Panc1 (cell line): Measurements from ENCODE around the gene CRB2. TPM values are rescaled to one million over a fixed set of nuclear protein-coding genes. Genes with fewer than 3 reads are reported as not detected.

Experiments
- ATAC-seq: fragments of 200-7000 bp; cut with Tn5 transposase; 2 replicates; pipeline ENCODE4 v1.9.1; 2020; ENCODE audit warnings: mild to moderate bottlenecking, moderate library complexity
- BruUV-seq: library from RNA; stranded (reverse); fragments of 400-500 nt; replicated peaks from 2 replicates; lab custom pipeline; 2021; lab: Mats Ljungman, UMichigan
- CTCF ChIA-PET: fragments of 300-600 bp; sonication (Branson Sonifier 250); formaldehyde crosslinking; loops from one replicate; lab custom pipeline; 2022; ENCODE audit warnings: antibody characterized with exemption; lab: Charles Lee
- POLR2A ChIA-PET: fragments of 300-600 bp; sonication (Branson Sonifier 250); formaldehyde crosslinking; loops from one replicate; lab custom pipeline; 2022; ENCODE audit warnings: antibody characterized with exemption; lab: Charles Lee
- DNase-seq: peaks from one replicate; pipeline ENCODE4 v3.0.0-alpha.2; 2010; ENCODE audit warnings: low read depth, low spot score
- H3K27ac ChIP-seq: 2 replicates; pipeline ENCODE4 v1.5.1; 2011; ENCODE audit warnings: mild to moderate bottlenecking, low read length, inconsistent platforms
- H3K27me3 ChIP-seq: fragments of 200-500 bp; sonication (Bioruptor generic); 2 replicates; pipeline ENCODE4 v1.6.0; 2014; ENCODE audit warnings: low read length, inconsistent platforms; ENCODE audit not compliant: control insufficient read depth, insufficient read depth
- H3K36me3 ChIP-seq: fragments of 200-500 bp; sonication (Bioruptor generic); 2 replicates; pipeline ENCODE4 v1.5.1; 2014; ENCODE audit warnings: inconsistent platforms, mild to moderate bottlenecking, low read length, moderate library complexity; ENCODE audit not compliant: control insufficient read depth, insufficient read depth
- H3K4me1 ChIP-seq: 2 replicates; pipeline ENCODE4 v1.5.1; 2011; ENCODE audit warnings: inconsistent platforms, mild to moderate bottlenecking, low read length, moderate library complexity; ENCODE audit not compliant: control insufficient read depth, insufficient read depth
- H3K4me3 ChIP-seq, 2 experiments: 2 replicates each; pipeline ENCODE4 v1.5.1; 2011 to 2012; ENCODE audit warnings: low read depth in 2 of 2, low read length in 2 of 2, mild to moderate bottlenecking in 2 of 2, inconsistent platforms in 1 of 2, moderate library complexity in 1 of 2
- H3K9me3 ChIP-seq: fragments of 200-500 bp; sonication (Bioruptor generic); 2 replicates; pipeline ENCODE4 v1.5.1; 2014; ENCODE audit warnings: low read depth, mild to moderate bottlenecking, inconsistent platforms, low read length, moderate library complexity; ENCODE audit not compliant: control insufficient read depth, insufficient read depth
- CTCF ChIP-seq: fragments of 450-650 bp; IDR thresholded peaks from 2 replicates; pipeline ENCODE4 v1.5.1; 2017; ENCODE audit warnings: mild to moderate bottlenecking
- POLR2AphosphoS5 ChIP-seq: IDR thresholded peaks from 2 replicates; pipeline ENCODE4 v1.6.1; 2012; ENCODE audit warnings: mild to moderate bottlenecking, low read depth, low read length, moderate library complexity
- REST ChIP-seq, 2 experiments: IDR thresholded peaks; 2 replicates each; pipeline ENCODE4 v1.6.1; 2011 to 2012; ENCODE audit warnings: low read depth in 2 of 2, control low read depth in 1 of 2, low read length in 1 of 2, mild to moderate bottlenecking in 1 of 2, moderate library complexity in 1 of 2; ENCODE audit not compliant: insufficient read depth in 1 of 2
- SIN3A ChIP-seq: IDR thresholded peaks from 2 replicates; pipeline ENCODE4 v1.6.1; 2012; ENCODE audit warnings: low read depth, mild to moderate bottlenecking, low read length, moderate library complexity, borderline replicate concordance; ENCODE audit not compliant: insufficient read depth
- TCF7L2 ChIP-seq: IDR thresholded peaks from 2 replicates; pipeline ENCODE4 v1.6.1; 2011; ENCODE audit warnings: mild to moderate bottlenecking, low read depth, low read length, inconsistent platforms
- in situ Hi-C: cut with HindIII; loops from 2 replicates; pipeline ENCODE4 v1.10.0; 2016; ENCODE audit warnings: low sequenced_read_pairs, low pct_unique_long_range_greater_than_20kb
- intact Hi-C: fragments of 100-400 bp; cut with micrococcal nuclease; formaldehyde crosslinking; loops from one replicate; pipeline ENCODE4 v1.10.0; 2022; ENCODE audit not compliant: unreplicated experiment
- total RNA-seq: library from RNA; stranded (reverse); gene quantifications from one replicate; pipeline ENCODE4 v1.2.1, GENCODE V29; 2021; ENCODE audit not compliant: unreplicated experiment

Gene CRB2
- total RNA-seq, 1 experiment from 2014 or later, result 0.05 TPM

GRCh38 chr9:123399803-123400378, 43.9 kb downstream of the CRB2 start:
- TF ChIP-seq TCF7L2 (no peak), CTCF (peak; percentile 78)
- in situ Hi-C loops (no loop called here), intact Hi-C loops (loop anchor here (5.0 kb wide), 1 partner anchor 632 kb away; no protein-coding TSS in a partner anchor)
- ATAC-seq (no peak), DNase-seq (no peak)
- H3K9me3 ChIP-seq, result no peaks in the 10 kb centered on the region
- H3K4me3 ChIP-seq, result no peak overlapping the region
- ChIA-PET CTCF (interaction anchor here (0.6 kb wide), 1 partner anchor 8 kb away, joined by 3 read pairs; no protein-coding TSS in a partner anchor), POLR2A (no interaction called here)
- no peaks in the 10 kb centered on the region for H3K27me3 ChIP-seq
- BruUV-seq, result no TSS peak
- no peaks in the 10 kb centered on the region for H3K4me1 ChIP-seq
- H3K36me3 ChIP-seq, result no peaks in the 10 kb centered on the region
- no peak overlapping the region for H3K27ac ChIP-seq

GRCh38 chr9:123400926-123401503, 45.0 kb downstream of the CRB2 start:
- POLR2A ChIA-PET, result no interaction called here
- intact Hi-C loops (loop anchor here (5.0 kb wide), 1 partner anchor 631 kb away; no protein-coding TSS in a partner anchor), in situ Hi-C loops (no loop called here)
- CTCF ChIA-PET, result no interaction called here
- TF ChIP-seq TCF7L2 (no peak), POLR2AphosphoS5 (no peak), CTCF (no peak), SIN3A (no peak), REST (IDR thresholded peaks at IDR 0.05; ENCODE audit: insufficient read depth in 1 of 2, low read depth in 2 of 2, low read length in 1 of 2) (no peak)
- Histone ChIP-seq H3K36me3 (no peaks in the 10 kb centered on the region), H3K27me3 (no peaks in the 10 kb centered on the region), H3K9me3 (no peaks in the 10 kb centered on the region), H3K4me1 (no peaks in the 10 kb centered on the region), H3K27ac (no peak overlapping the region), H3K4me3 (no peak overlapping the region)
- ATAC-seq, result no peak
- DNase-seq, result no peak
- no TSS peak for BruUV-seq
